ENCODE results near the gene BLOC1S3.

- TF ChIP-seq CTCF (IDR thresholded peaks at IDR 0.05) (no peak), ZFX (IDR thresholded peaks at IDR 0.05; ENCODE audit: borderline replicate concordance) (no peak)
Measured at GRCh38 chr19:45224645-45225044, 46.1 kb downstream of the BLOC1S3 start.
